Central memory CD4-positive, alpha-beta T cell (primary cell): Measurements from ENCODE around the gene C1orf87.

ENCODE experiments used
- DNase-seq: peaks from one replicate; pipeline ENCODE4 v3.0.0; 2022

Gene C1orf87

GRCh38 chr1:59945790-59946189, 127.8 kb downstream of the C1orf87 start:
- DNase-seq: no peak
